Lower leg skin (tissue), 4 donors: ENCODE results near the gene FAM117B. TPM values are rescaled to one million over a fixed set of nuclear protein-coding genes. Genes with fewer than 3 reads are reported as not detected.

ENCODE experiments used
- DNase-seq, 2 donors: peaks; one replicate each; pipeline ENCODE4 v3.0.0-alpha.2; 2019; ENCODE audit warnings: low spot score in 2 of 2
- H3K4me3 ChIP-seq: fragments of 200-600 bp; sonication (generic); 2 replicates; pipeline ENCODE4 v1.5.1; 2017; ENCODE audit warnings: mild to moderate bottlenecking, low read depth; ENCODE audit not compliant: poor library complexity, severe bottlenecking
- CTCF ChIP-seq, 3 donors: fragments of 450-650 bp; IDR thresholded peaks; one replicate each; pipeline ENCODE4 v1.5.1; 2016; ENCODE audit warnings: antibody characterized with exemption in 3 of 3, mild to moderate bottlenecking in 3 of 3, moderate library complexity in 2 of 3
- POLR2A ChIP-seq, 2 donors: fragments of 450-650 bp; IDR thresholded peaks; one replicate each; pipeline ENCODE4 v1.6.1; 2016 to 2017; ENCODE audit warnings: antibody characterized with exemption in 2 of 2, mild to moderate bottlenecking in 1 of 2, moderate library complexity in 1 of 2
- WGBS, 2 donors: methylation state at CpG; one replicate each; pipeline ENCODE4 v1.1.5; 2018; 5-methylcytosine and 5-hydroxymethylcytosine counted together
- intact Hi-C: fragments of 100-400 bp; cut with DNase I; formaldehyde crosslinking; loops from one replicate; pipeline ENCODE4 v1.15.0; 2023; ENCODE audit warnings: low total_unique reads
- total RNA-seq, 4 donors: library from RNA; depleted of rRNA; stranded (reverse); fragments of >200 nt; gene quantifications; one replicate each; pipeline ENCODE4 v1.1.0, GENCODE V29; 2016

Gene FAM117B
- total RNA-seq, 4 donors from 2014 or later, result 9.6 to 28.8 (median 17.0) TPM

- H3K4me3 ChIP-seq, result no peak overlapping the region
- intact Hi-C loops, result no loop called here
- WGBS, 2 donors, result 97 to 100% methylated on average over 1 of the region's 1 CpG
- DNase-seq, result no peak
- TF ChIP-seq POLR2A (IDR thresholded peaks at IDR 0.05) (no peak), CTCF (IDR thresholded peaks at IDR 0.05) (no peak)
These were observed 179.5 kb downstream of the FAM117B start for GRCh38 chr2:202814226-202814625.

GRCh38 chr2:202815548-202816360 is 181.0 kb downstream of the FAM117B start:
- DNase-seq, result no peak
- no peak for TF ChIP-seq CTCF (IDR thresholded peaks at IDR 0.05)
- no peak for TF ChIP-seq POLR2A (IDR thresholded peaks at IDR 0.05)
- 34 to 39% methylated on average over 4 of the region's 4 CpGs for WGBS, 2 donors
- no peak overlapping the region for H3K4me3 ChIP-seq
- intact Hi-C loops, result no loop called here

- no peak for DNase-seq
- WGBS, 2 donors, result 52 to 67% methylated on average over 1 of the region's 1 CpG
These were observed 183.0 kb downstream of the FAM117B start for GRCh38 chr2:202817771-202818170.

GRCh38 chr2:202818321-202818720 is 183.6 kb downstream of the FAM117B start:
- no peak overlapping the region for H3K4me3 ChIP-seq
- DNase-seq, result no peak
- intact Hi-C loops, result no loop called here
- WGBS, 2 donors, result 67 to 80% methylated on average over 3 of the region's 3 CpGs
- no peak for TF ChIP-seq CTCF (IDR thresholded peaks at IDR 0.05)
- no peak for TF ChIP-seq POLR2A (IDR thresholded peaks at IDR 0.05)

More at GRCh38 chr2:202817771-202818170, 183.0 kb downstream of the FAM117B start:
- TF ChIP-seq POLR2A (IDR thresholded peaks at IDR 0.05) (no peak), CTCF (IDR thresholded peaks at IDR 0.05) (no peak)
- no peak overlapping the region for H3K4me3 ChIP-seq
- intact Hi-C loops, result no loop called here

Other genes with a start within 250 kb of the FAM117B start
- gene ICA1L, start 236.8 kb downstream of the FAM117B start, total RNA-seq, result 1 to 10 TPM in 2 of 4 donors, under 1 TPM in 2; 0.72 to 3.0 (median 1.4) TPM